Esophagus muscularis mucosa (tissue), 4 donors: Measurements from ENCODE around the gene SMTN. TPM values are rescaled to one million over a fixed set of nuclear protein-coding genes. Genes with fewer than 3 reads are reported as not detected.

Experiments used
- DNase-seq: peaks from one replicate; pipeline ENCODE4 v3.0.0-alpha.2; 2017; ENCODE audit errors: extremely low spot score
- H3K27ac ChIP-seq, 4 donors: fragments of 200-600 bp; sonication (generic); replicated peaks in 1 of 4; 1 replicate in 3 of 4; 2 replicates in 1 of 4; pipeline ENCODE4 v1.5.1; 2016 to 2019; ENCODE audit warnings: mild to moderate bottlenecking in 1 of 4
- H3K27me3 ChIP-seq, 4 donors: fragments of 200-600 bp; sonication (generic); one replicate each; pipeline versions ENCODE4 v1.5.1 to v1.6.0; 2016 to 2019
- H3K36me3 ChIP-seq, 4 donors: fragments of 200-600 bp; sonication (generic); one replicate each; pipeline ENCODE4 v1.5.1; 2016 to 2019
- H3K4me1 ChIP-seq, 4 donors: fragments of 200-600 bp; sonication (generic); one replicate each; pipeline ENCODE4 v1.5.1; 2016 to 2019
- H3K4me3 ChIP-seq, 4 donors: fragments of 200-600 bp; sonication (generic); 1 replicate in 2 of 4; 2 replicates in 2 of 4; pipeline ENCODE4 v1.5.1; 2016 to 2019; ENCODE audit warnings: mild to moderate bottlenecking in 4 of 4, moderate library complexity in 1 of 4
- H3K9me3 ChIP-seq, 4 donors: fragments of 200-600 bp; sonication (generic); 1 replicate in 3 of 4; 2 replicates in 1 of 4; pipeline ENCODE4 v1.5.1; 2016 to 2019
- EP300 ChIP-seq: sonication (generic); formaldehyde crosslinking; IDR thresholded peaks from one replicate; pipeline ENCODE4 v1.6.1; 2017; ENCODE audit warnings: antibody characterized with exemption
- POLR2A ChIP-seq: fragments of 450-650 bp; IDR thresholded peaks from one replicate; pipeline ENCODE4 v1.6.1; 2017; ENCODE audit warnings: antibody characterized with exemption, moderate library complexity, mild to moderate bottlenecking, low read depth
- POLR2AphosphoS5 ChIP-seq, 2 donors: sonication (generic); formaldehyde crosslinking; IDR thresholded peaks; one replicate each; pipeline ENCODE4 v1.6.1; 2017; ENCODE audit warnings: antibody characterized with exemption in 2 of 2
- WGBS: methylation state at CpG from one replicate; pipeline ENCODE4 v1.1.5; 2018; 5-methylcytosine and 5-hydroxymethylcytosine counted together
- intact Hi-C: fragments of 100-400 bp; cut with DNase I; formaldehyde crosslinking; loops from one replicate; pipeline ENCODE4 v1.15.1; 2023
- total RNA-seq, 4 donors: library from RNA; depleted of rRNA; stranded (reverse); fragments of >200 nt; gene quantifications; one replicate each; pipeline versions ENCODE4 v1.1.0 to v1.2.1, GENCODE V29; 2016
- TF ChIP-seq, protein P1 (sequence below), 3 experiments: fragments of 200-600 bp in 2 of 3; fragments of 450-650 bp in 1 of 3; sonication (generic) in 2 of 3; IDR thresholded peaks; one replicate each; pipeline ENCODE4 v1.5.1; 2017 to 2019; ENCODE audit warnings: antibody characterized with exemption in 3 of 3, mild to moderate bottlenecking in 2 of 3, moderate library complexity in 1 of 3

The SMTN gene
- total RNA-seq, 4 donors from 2014 or later: 1,154 to 1,495 (median 1,416) TPM

DNA sequence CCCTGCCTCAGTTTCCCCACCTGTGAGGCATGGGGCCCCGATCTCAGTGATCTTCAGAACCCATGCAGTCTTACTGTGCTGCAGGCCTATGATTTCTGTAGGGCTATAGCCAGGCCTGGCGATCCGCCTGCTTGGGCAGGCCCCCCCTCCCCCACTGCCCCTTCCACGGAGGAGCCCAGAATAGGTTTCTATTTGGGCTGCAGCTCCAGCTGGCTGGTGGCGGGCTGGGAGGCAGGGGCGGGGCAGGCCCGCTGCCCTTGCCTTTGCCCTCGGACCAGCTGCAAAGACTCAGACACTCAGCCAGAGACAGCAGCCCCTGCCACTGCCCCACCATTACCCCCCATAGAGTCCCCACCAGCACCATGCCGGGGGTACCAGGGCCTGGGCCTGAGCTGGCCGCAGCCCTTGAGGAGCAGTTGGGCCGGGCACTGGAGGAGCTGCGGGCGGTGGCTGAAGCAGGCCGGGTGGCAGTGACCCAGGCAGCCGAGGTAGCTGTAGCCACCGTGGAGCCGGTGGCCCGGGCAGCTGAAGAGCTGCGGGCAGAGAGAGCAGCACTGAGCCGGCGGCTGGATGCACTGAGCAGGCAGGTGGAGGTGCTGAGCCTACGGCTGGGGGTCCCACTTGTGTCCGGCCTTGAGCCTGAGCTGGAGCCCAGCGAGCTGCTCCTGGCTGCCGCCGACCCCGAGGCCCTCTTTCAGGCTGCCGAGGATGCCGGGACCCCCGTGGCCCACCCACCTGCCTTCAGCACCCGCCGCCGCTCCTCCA is 12.2 kb downstream of the SMTN start:
- H3K27me3 ChIP-seq: no peaks in the 10 kb centered on the region
- peak overlapping the region; percentile 58 to 82 (median 62) for H3K4me3 ChIP-seq
- H3K36me3 ChIP-seq: peaks cover 68 to 100% (median 100%) of the 10 kb centered on the region in 4 donors
- 62% methylated on average over 11 of the region's 33 CpGs for WGBS
- H3K9me3 ChIP-seq: no peaks in the 10 kb centered on the region
- TF ChIP-seq POLR2AphosphoS5 (IDR thresholded peaks at IDR 0.05) (peak; percentile 74 to 83), POLR2A (no peak), EP300 (no peak)
- TF ChIP-seq, protein P1, sequence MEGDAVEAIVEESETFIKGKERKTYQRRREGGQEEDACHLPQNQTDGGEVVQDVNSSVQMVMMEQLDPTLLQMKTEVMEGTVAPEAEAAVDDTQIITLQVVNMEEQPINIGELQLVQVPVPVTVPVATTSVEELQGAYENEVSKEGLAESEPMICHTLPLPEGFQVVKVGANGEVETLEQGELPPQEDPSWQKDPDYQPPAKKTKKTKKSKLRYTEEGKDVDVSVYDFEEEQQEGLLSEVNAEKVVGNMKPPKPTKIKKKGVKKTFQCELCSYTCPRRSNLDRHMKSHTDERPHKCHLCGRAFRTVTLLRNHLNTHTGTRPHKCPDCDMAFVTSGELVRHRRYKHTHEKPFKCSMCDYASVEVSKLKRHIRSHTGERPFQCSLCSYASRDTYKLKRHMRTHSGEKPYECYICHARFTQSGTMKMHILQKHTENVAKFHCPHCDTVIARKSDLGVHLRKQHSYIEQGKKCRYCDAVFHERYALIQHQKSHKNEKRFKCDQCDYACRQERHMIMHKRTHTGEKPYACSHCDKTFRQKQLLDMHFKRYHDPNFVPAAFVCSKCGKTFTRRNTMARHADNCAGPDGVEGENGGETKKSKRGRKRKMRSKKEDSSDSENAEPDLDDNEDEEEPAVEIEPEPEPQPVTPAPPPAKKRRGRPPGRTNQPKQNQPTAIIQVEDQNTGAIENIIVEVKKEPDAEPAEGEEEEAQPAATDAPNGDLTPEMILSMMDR (IDR thresholded peaks at IDR 0.05): no peak
- no peak for DNase-seq
- peaks cover 59 to 93% (median 78%) of the 10 kb centered on the region in 4 donors for H3K4me1 ChIP-seq
- H3K27ac ChIP-seq: peak overlapping the region; percentile 98 to 99 (median 99)
- intact Hi-C loops: no loop called here

DNA sequence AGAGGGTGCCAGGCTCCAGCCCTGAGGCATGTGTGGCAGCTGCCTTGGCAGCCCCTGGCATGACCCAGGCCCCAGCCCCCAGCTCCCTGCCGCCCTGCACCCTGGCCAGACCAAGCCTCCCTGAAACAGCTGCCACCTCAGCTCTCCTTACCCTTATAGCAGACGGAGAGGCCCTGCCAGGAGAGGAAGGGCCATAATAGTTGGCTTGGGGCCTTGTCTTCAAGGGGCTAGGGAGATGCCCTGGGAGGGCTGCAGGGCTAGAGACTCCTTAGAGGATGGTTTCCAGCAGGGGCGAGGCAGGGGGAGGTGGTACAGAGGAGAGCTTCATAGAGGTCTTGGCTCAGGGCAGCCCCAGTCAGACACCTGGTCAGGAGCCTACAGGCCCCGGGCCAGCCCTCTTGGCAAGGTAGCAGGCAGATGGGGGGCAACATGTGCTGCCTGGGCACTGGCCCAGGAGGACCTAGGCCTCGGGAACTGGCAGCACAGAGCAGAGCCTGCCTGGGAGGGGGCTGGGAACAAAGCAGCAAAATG is 13.0 kb downstream of the SMTN start:
- no peak for DNase-seq
- intact Hi-C loops: no loop called here
- H3K27ac ChIP-seq: peak overlapping the region; percentile 98 to 99 (median 99)
- 69% methylated on average over 3 of the region's 5 CpGs for WGBS
- peaks cover 67 to 100% (median 99%) of the 10 kb centered on the region in 4 donors for H3K36me3 ChIP-seq
- H3K4me1 ChIP-seq: peaks cover 59 to 93% (median 78%) of the 10 kb centered on the region in 4 donors
- TF ChIP-seq, protein P1 (IDR thresholded peaks at IDR 0.05): no peak
- TF ChIP-seq POLR2AphosphoS5 (IDR thresholded peaks at IDR 0.05): peak; percentile 37 to 73
- H3K9me3 ChIP-seq: no peaks in the 10 kb centered on the region
- no peaks in the 10 kb centered on the region for H3K27me3 ChIP-seq
- H3K4me3 ChIP-seq: peak overlapping the region; percentile 58 to 82 (median 62)

DNA sequence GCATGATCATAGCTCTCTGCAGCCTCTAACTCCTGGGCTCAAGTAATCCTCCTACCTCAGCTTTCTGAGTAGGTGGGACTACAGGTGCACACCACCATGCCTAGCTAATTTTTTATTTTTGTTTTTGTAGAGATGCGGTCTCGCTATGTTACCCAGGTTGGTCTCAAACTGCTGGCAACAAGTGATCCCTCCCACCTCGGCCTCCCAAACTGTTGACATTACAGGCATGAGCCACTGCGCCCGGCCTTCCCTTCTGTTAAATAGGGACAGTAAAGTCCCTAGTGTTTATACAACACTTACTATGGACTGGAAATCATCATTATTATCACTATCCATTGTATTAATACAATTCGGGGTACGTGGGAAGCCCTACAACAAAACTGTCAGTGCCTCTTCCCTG is 13.6 kb downstream of the SMTN start:
- H3K9me3 ChIP-seq: no peaks in the 10 kb centered on the region
- H3K4me1 ChIP-seq: peaks cover 59 to 93% (median 78%) of the 10 kb centered on the region in 4 donors
- intact Hi-C loops: no loop called here
- H3K4me3 ChIP-seq: peak overlapping the region; percentile 58 to 82 (median 62)
- 60% methylated on average over 7 of the region's 7 CpGs for WGBS
- peak overlapping the region; percentile 98 to 99 (median 99) for H3K27ac ChIP-seq
- no peak for DNase-seq
- H3K27me3 ChIP-seq: no peaks in the 10 kb centered on the region
- TF ChIP-seq, protein P1 (IDR thresholded peaks at IDR 0.05): no peak
- TF ChIP-seq POLR2AphosphoS5 (IDR thresholded peaks at IDR 0.05) (no peak), EP300 (no peak), POLR2A (no peak)
- H3K36me3 ChIP-seq: peaks cover 69 to 100% (median 99%) of the 10 kb centered on the region in 4 donors

DNA sequence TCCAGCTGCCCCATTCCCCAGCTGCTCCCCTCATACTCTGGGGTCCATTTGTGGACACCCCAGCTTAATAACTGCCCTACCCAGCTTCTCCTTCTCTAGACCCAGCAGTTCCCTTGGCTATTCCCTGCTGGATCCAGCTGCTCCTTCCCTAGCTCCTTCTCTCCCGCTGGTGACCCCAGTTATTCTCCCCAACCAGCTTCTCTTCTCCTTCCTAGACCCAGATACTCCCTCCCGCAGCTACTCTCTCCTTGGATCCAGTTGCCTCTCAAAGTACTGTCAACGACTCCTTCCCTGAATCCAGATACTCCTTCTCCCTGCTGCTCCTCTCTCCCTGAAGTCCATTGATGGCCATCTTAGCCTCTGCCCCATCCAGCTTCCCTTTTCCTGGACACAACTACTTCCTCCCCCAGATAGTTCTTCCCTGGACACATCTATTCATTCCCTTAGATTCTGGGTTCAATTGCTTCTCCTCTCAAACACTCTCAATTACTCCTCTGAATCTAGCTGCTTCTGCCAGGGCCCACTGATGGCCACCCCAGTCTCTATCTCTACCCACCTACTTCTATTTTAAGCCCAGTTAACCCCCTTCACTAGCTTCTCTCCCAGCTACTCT is 14.6 kb downstream of the SMTN start:
- peak overlapping the region; percentile 98 to 99 (median 99) for H3K27ac ChIP-seq
- peaks cover 61 to 98% (median 85%) of the 10 kb centered on the region in 4 donors for H3K4me1 ChIP-seq
- TF ChIP-seq, protein P1 (IDR thresholded peaks at IDR 0.05): no peak
- TF ChIP-seq EP300: no peak
- no peak for TF ChIP-seq POLR2A
- TF ChIP-seq POLR2AphosphoS5 (IDR thresholded peaks at IDR 0.05): no peak
- no peak for DNase-seq
- intact Hi-C loops: no loop called here
- WGBS: 57% methylated on average over 3 of the region's 3 CpGs
- no peaks in the 10 kb centered on the region for H3K9me3 ChIP-seq
- peak overlapping the region in 3 of 4 donors; percentile 60 to 82 (median 65) for H3K4me3 ChIP-seq
- H3K27me3 ChIP-seq: no peaks in the 10 kb centered on the region
- H3K36me3 ChIP-seq: peaks cover 74 to 100% (median 99%) of the 10 kb centered on the region in 4 donors
